WTC11 (cell line): ENCODE data around the gene ARHGEF33.

Experiments
- ERG ChIP-seq: fragments of 250-450 bp; sonication (Bioruptor Pico); IDR thresholded peaks from 2 replicates; pipeline ENCODE4 v1.8.0; 2021; ENCODE audit warnings: mild to moderate bottlenecking
- ESRRA ChIP-seq: sonication (generic); formaldehyde crosslinking; IDR thresholded peaks from 2 replicates; pipeline ENCODE4 v1.8.1; 2022; ENCODE audit warnings: mild to moderate bottlenecking, missing genetic modification reagents, borderline replicate concordance
- MXD4 ChIP-seq: fragments of 250-450 bp; sonication (Bioruptor Pico); IDR thresholded peaks from 2 replicates; pipeline ENCODE4 v1.8.0; 2021; ENCODE audit warnings: mild to moderate bottlenecking, moderate library complexity, borderline replicate concordance
- NFATC4 ChIP-seq: fragments of 250-450 bp; sonication (Bioruptor Pico); IDR thresholded peaks from 2 replicates; pipeline ENCODE4 v1.9.0; 2021; ENCODE audit warnings: mild to moderate bottlenecking
- NFYB ChIP-seq: sonication (generic); formaldehyde crosslinking; conservative IDR thresholded peaks from 2 replicates; pipeline ENCODE4 v1.8.0; 2022; ENCODE audit warnings: low read depth, missing genetic modification reagents
- NR2C2 ChIP-seq: sonication (generic); formaldehyde crosslinking; IDR thresholded peaks from 2 replicates; pipeline ENCODE4 v1.8.0; 2022; ENCODE audit warnings: mild to moderate bottlenecking, missing genetic modification reagents
- RELA ChIP-seq: sonication (generic); formaldehyde crosslinking; IDR thresholded peaks from 2 replicates; pipeline ENCODE4 v1.8.1; 2022; ENCODE audit warnings: missing genetic modification reagents, mild to moderate bottlenecking, borderline replicate concordance
- STAT6 ChIP-seq: sonication (generic); formaldehyde crosslinking; conservative IDR thresholded peaks from 2 replicates; pipeline ENCODE4 v1.8.1; 2023; ENCODE audit warnings: mild to moderate bottlenecking, low read depth, missing genetic modification reagents, moderate library complexity
- USF2 ChIP-seq: sonication (generic); formaldehyde crosslinking; IDR thresholded peaks from 2 replicates; pipeline ENCODE4 v1.8.1; 2023; ENCODE audit warnings: mild to moderate bottlenecking, missing genetic modification reagents, moderate library complexity
- ZNF263 ChIP-seq: sonication (generic); formaldehyde crosslinking; IDR thresholded peaks from 2 replicates; pipeline ENCODE4 v1.8.1; 2022; ENCODE audit warnings: low read depth, mild to moderate bottlenecking, moderate library complexity, missing genetic modification reagents
- ZNF396 ChIP-seq: fragments of 250-450 bp; sonication (Bioruptor Pico); IDR thresholded peaks from 2 replicates; pipeline ENCODE4 v1.8.0; 2021; ENCODE audit warnings: mild to moderate bottlenecking, moderate library complexity, borderline replicate concordance
- TF ChIP-seq, protein P1 (sequence below): fragments of 200-600 bp; IDR thresholded peaks from 2 replicates; pipeline ENCODE4 v1.8.0; 2022; ENCODE audit warnings: antibody characterized with exemption
- TF ChIP-seq, protein P2 (sequence below): sonication (generic); formaldehyde crosslinking; IDR thresholded peaks from 2 replicates; pipeline ENCODE4 v1.8.1; 2022; ENCODE audit warnings: mild to moderate bottlenecking, moderate library complexity, missing genetic modification reagents
- TF ChIP-seq, protein P3 (sequence below): sonication (generic); formaldehyde crosslinking; IDR thresholded peaks from 2 replicates; pipeline ENCODE4 v1.8.1; 2022; ENCODE audit warnings: mild to moderate bottlenecking, missing genetic modification reagents, moderate library complexity, borderline replicate concordance

DNA sequence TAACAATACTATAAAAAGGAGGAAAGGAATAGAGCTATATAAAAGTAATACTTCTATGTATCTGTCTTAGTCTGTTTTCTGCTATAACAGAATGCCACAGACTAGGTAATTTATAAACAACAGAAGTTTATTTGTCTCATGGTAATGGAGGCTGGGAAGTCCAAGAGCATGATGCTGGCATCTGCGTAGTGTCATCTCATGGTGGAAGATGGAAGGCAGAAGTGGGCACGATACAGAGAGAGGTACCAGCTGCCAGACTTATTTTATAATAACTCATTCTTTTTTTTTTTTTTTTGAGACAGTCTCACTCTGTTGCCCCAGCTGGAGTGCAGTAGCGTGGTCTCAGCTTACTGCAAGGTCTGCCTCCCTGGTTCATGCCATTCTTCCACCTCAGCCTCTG lies 18.2 kb upstream of the ARHGEF33 start:
- TF ChIP-seq ZNF396 (CRISPR knock-in tag) (no peak), USF2 (no peak), ERG (CRISPR knock-in tag) (no peak), ESRRA (CRISPR knock-in tag) (no peak), RELA (CRISPR knock-in tag) (no peak), ZNF263 (CRISPR knock-in tag) (no peak), NFYB (CRISPR knock-in tag) (no peak), NR2C2 (CRISPR knock-in tag) (no peak), STAT6 (CRISPR knock-in tag) (no peak), NFATC4 (CRISPR knock-in tag) (no peak), MXD4 (no peak)
- TF ChIP-seq, protein P1, sequence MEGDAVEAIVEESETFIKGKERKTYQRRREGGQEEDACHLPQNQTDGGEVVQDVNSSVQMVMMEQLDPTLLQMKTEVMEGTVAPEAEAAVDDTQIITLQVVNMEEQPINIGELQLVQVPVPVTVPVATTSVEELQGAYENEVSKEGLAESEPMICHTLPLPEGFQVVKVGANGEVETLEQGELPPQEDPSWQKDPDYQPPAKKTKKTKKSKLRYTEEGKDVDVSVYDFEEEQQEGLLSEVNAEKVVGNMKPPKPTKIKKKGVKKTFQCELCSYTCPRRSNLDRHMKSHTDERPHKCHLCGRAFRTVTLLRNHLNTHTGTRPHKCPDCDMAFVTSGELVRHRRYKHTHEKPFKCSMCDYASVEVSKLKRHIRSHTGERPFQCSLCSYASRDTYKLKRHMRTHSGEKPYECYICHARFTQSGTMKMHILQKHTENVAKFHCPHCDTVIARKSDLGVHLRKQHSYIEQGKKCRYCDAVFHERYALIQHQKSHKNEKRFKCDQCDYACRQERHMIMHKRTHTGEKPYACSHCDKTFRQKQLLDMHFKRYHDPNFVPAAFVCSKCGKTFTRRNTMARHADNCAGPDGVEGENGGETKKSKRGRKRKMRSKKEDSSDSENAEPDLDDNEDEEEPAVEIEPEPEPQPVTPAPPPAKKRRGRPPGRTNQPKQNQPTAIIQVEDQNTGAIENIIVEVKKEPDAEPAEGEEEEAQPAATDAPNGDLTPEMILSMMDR, result no peak
- TF ChIP-seq, protein P2, sequence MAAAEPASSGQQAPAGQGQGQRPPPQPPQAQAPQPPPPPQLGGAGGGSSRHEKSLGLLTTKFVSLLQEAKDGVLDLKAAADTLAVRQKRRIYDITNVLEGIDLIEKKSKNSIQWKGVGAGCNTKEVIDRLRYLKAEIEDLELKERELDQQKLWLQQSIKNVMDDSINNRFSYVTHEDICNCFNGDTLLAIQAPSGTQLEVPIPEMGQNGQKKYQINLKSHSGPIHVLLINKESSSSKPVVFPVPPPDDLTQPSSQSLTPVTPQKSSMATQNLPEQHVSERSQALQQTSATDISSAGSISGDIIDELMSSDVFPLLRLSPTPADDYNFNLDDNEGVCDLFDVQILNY (CRISPR knock-in tag), result no peak
- TF ChIP-seq, protein P3, sequence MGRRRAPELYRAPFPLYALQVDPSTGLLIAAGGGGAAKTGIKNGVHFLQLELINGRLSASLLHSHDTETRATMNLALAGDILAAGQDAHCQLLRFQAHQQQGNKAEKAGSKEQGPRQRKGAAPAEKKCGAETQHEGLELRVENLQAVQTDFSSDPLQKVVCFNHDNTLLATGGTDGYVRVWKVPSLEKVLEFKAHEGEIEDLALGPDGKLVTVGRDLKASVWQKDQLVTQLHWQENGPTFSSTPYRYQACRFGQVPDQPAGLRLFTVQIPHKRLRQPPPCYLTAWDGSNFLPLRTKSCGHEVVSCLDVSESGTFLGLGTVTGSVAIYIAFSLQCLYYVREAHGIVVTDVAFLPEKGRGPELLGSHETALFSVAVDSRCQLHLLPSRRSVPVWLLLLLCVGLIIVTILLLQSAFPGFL (CRISPR knock-in tag), result no peak
